HEK293 (cell line): ENCODE measurements around the gene CCNB3.

ENCODE experiments used
- CTCF ChIA-PET: fragments of 350-600 bp; formaldehyde crosslinking; extraction: SDS; loops from one replicate; lab custom pipeline; 2021; ENCODE audit warnings: antibody characterized with exemption; lab: Yijun Ruan, JAX
- POLR2A ChIA-PET: fragments of 300-600 bp; formaldehyde crosslinking; extraction: SDS; loops from one replicate; lab custom pipeline; 2020; ENCODE audit warnings: antibody characterized with exemption, inconsistent platforms; lab: Yijun Ruan, JAX
- H3K27ac ChIP-seq: fragments of 200-500 bp; sonication (Bioruptor generic); 2 replicates; pipeline ENCODE4 v1.5.1; 2014; ENCODE audit warnings: low read depth, low read length, control low read depth, inconsistent platforms; ENCODE audit errors: extremely low read depth
- H3K36me3 ChIP-seq, 2 experiments: fragments of 200-500 bp in 1 of 2; sonication (Bioruptor generic) in 1 of 2; 1 replicate in 1 of 2; 2 replicates in 1 of 2; pipeline ENCODE4 v1.5.1; 2014 to 2017; ENCODE audit warnings: inconsistent platforms in 2 of 2, low read length in 2 of 2; ENCODE audit not compliant: control insufficient read depth in 2 of 2, insufficient read depth in 1 of 2
- H3K4me1 ChIP-seq: fragments of 200-500 bp; sonication (Bioruptor generic); 2 replicates; pipeline ENCODE4 v1.5.1; 2014; ENCODE audit warnings: mild to moderate bottlenecking, low read length, inconsistent platforms; ENCODE audit not compliant: control insufficient read depth, insufficient read depth
- H3K4me3 ChIP-seq: 2 replicates; pipeline ENCODE4 v1.5.1; 2011; ENCODE audit warnings: low read depth, mild to moderate bottlenecking, control low read depth, low read length, moderate library complexity
- H3K9me3 ChIP-seq: fragments of 200-500 bp; sonication (Bioruptor generic); 2 replicates; pipeline ENCODE4 v1.5.1; 2014; ENCODE audit warnings: low read depth, low read length, inconsistent platforms; ENCODE audit not compliant: control insufficient read depth, insufficient read depth
- FEZF1 ChIP-seq: fragments of 450-650 bp; formaldehyde crosslinking; IDR thresholded peaks from 2 replicates; pipeline ENCODE4 v1.5.1; 2016; ENCODE audit warnings: missing biosample characterization, missing genetic modification characterization
- GFI1B ChIP-seq: fragments of 450-650 bp; formaldehyde crosslinking; IDR thresholded peaks from 2 replicates; pipeline ENCODE4 v1.5.1; 2016; ENCODE audit warnings: missing biosample characterization, missing genetic modification characterization
- GLIS2 ChIP-seq: fragments of 450-650 bp; formaldehyde crosslinking; IDR thresholded peaks from 2 replicates; pipeline ENCODE4 v1.5.1; 2016; ENCODE audit warnings: missing biosample characterization, missing genetic modification characterization
- KLF16 ChIP-seq: fragments of 450-650 bp; formaldehyde crosslinking; IDR thresholded peaks from 2 replicates; pipeline ENCODE4 v1.5.1; 2017; ENCODE audit warnings: missing biosample characterization, missing genetic modification characterization
- PRDM10 ChIP-seq: fragments of 450-650 bp; formaldehyde crosslinking; IDR thresholded peaks from 2 replicates; pipeline ENCODE4 v1.5.1; 2016; ENCODE audit warnings: missing biosample characterization, missing genetic modification characterization
- REST ChIP-seq: fragments of 450-650 bp; formaldehyde crosslinking; IDR thresholded peaks from 2 replicates; pipeline ENCODE4 v1.5.1; 2016; ENCODE audit warnings: missing biosample characterization, missing genetic modification characterization
- ZFP37 ChIP-seq: fragments of 450-650 bp; formaldehyde crosslinking; IDR thresholded peaks from 2 replicates; pipeline ENCODE4 v1.5.1; 2016; ENCODE audit warnings: missing biosample characterization, missing genetic modification characterization
- ZNF211 ChIP-seq: fragments of 450-650 bp; formaldehyde crosslinking; IDR thresholded peaks from 2 replicates; pipeline ENCODE4 v1.5.1; 2016; ENCODE audit warnings: low read depth, missing biosample characterization, missing genetic modification characterization
- ZNF529 ChIP-seq: fragments of 450-650 bp; formaldehyde crosslinking; IDR thresholded peaks from 2 replicates; pipeline ENCODE4 v1.5.1; 2017; ENCODE audit warnings: missing genetic modification characterization, missing biosample characterization; ENCODE audit not compliant: insufficient replicate concordance
- ZNF701 ChIP-seq: fragments of 450-650 bp; formaldehyde crosslinking; IDR thresholded peaks from 2 replicates; pipeline ENCODE4 v1.5.1; 2016; ENCODE audit warnings: missing biosample characterization, missing genetic modification characterization
- ZNF792 ChIP-seq: fragments of 450-650 bp; formaldehyde crosslinking; IDR thresholded peaks from 2 replicates; pipeline ENCODE4 v1.5.1; 2016; ENCODE audit warnings: missing biosample characterization, missing genetic modification characterization
- TF ChIP-seq, protein P1 (sequence below): fragments of 450-650 bp; formaldehyde crosslinking; conservative IDR thresholded peaks from 2 replicates; pipeline ENCODE4 v1.5.1; 2016; ENCODE audit warnings: low read depth, missing biosample characterization, missing genetic modification characterization
- TF ChIP-seq, protein P2 (sequence below): fragments of 450-650 bp; formaldehyde crosslinking; IDR thresholded peaks from 2 replicates; pipeline ENCODE4 v1.5.1; 2016; ENCODE audit warnings: missing biosample characterization, missing genetic modification characterization
- TF ChIP-seq, protein P3 (sequence below): fragments of 450-650 bp; formaldehyde crosslinking; IDR thresholded peaks from 2 replicates; pipeline ENCODE4 v1.5.1; 2017; ENCODE audit warnings: missing biosample characterization, missing genetic modification characterization
- TF ChIP-seq, protein P4 (sequence below): sonication (generic); formaldehyde crosslinking; IDR thresholded peaks from 2 replicates; pipeline ENCODE4 v1.8.1; 2022; ENCODE audit warnings: mild to moderate bottlenecking, moderate library complexity, missing genetic modification reagents

The CCNB3 gene

DNA sequence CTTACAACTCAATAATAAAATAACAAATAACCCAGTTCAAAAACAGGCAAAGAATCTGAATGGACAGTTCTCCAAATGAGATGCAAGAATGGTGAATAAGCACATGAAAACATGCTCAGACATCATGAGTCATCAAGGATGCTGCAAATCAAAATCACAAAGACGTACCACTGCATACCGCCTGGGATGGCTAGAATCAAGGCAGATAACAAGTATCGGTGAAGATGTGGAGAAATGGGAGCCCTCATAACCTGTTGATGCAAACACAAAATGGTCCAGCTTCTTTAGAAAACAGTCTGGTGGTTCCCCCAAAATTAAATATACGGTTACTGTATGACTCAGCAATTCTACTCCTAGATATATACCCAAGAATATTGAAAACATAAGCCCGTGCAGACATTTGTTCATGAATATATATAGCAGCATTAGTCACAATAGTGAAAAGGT, 36.3 kb upstream of the CCNB3 start (continued):
- no peak for TF ChIP-seq REST (tag by site-specific recombination)

- Histone ChIP-seq H3K9me3 (no peaks in the 10 kb centered on the region), H3K4me3 (no peak overlapping the region), H3K4me1 (no peaks in the 10 kb centered on the region), H3K36me3 (no peaks in the 10 kb centered on the region), H3K27ac (no peak overlapping the region)
- POLR2A ChIA-PET, result no interaction called here
- TF ChIP-seq FEZF1 (tag by site-specific recombination) (no peak), ZFP37 (tag by site-specific recombination) (no peak), ZNF529 (tag by site-specific recombination) (no peak), ZNF211 (tag by site-specific recombination) (no peak), ZNF701 (tag by site-specific recombination) (no peak), KLF16 (tag by site-specific recombination) (no peak), ZNF792 (no peak)
- TF ChIP-seq, protein P1, sequence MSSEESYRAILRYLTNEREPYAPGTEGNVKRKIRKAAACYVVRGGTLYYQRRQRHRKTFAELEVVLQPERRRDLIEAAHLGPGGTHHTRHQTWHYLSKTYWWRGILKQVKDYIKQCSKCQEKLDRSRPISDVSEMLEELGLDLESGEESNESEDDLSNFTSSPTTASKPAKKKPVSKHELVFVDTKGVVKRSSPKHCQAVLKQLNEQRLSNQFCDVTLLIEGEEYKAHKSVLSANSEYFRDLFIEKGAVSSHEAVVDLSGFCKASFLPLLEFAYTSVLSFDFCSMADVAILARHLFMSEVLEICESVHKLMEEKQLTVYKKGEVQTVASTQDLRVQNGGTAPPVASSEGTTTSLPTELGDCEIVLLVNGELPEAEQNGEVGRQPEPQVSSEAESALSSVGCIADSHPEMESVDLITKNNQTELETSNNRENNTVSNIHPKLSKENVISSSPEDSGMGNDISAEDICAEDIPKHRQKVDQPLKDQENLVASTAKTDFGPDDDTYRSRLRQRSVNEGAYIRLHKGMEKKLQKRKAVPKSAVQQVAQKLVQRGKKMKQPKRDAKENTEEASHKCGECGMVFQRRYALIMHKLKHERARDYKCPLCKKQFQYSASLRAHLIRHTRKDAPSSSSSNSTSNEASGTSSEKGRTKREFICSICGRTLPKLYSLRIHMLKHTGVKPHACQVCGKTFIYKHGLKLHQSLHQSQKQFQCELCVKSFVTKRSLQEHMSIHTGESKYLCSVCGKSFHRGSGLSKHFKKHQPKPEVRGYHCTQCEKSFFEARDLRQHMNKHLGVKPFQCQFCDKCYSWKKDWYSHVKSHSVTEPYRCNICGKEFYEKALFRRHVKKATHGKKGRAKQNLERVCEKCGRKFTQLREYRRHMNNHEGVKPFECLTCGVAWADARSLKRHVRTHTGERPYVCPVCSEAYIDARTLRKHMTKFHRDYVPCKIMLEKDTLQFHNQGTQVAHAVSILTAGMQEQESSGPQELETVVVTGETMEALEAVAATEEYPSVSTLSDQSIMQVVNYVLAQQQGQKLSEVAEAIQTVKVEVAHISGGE (tag by site-specific recombination), result no peak
- CTCF ChIA-PET, result no interaction called here
These were observed 34.8 kb upstream of the CCNB3 start for GRCh38 chrX:50169717-50170116.

GRCh38 chrX:50180073-50180940, 24.3 kb upstream of the CCNB3 start:
- no peaks in the 10 kb centered on the region for H3K9me3 ChIP-seq
- TF ChIP-seq FEZF1 (tag by site-specific recombination) (no peak), GFI1B (no peak), PRDM10 (tag by site-specific recombination) (0 out of 2 replicates have a peak, but pooled peaks have one; percentile 24), GLIS2 (tag by site-specific recombination) (no peak)
- TF ChIP-seq, protein P2, sequence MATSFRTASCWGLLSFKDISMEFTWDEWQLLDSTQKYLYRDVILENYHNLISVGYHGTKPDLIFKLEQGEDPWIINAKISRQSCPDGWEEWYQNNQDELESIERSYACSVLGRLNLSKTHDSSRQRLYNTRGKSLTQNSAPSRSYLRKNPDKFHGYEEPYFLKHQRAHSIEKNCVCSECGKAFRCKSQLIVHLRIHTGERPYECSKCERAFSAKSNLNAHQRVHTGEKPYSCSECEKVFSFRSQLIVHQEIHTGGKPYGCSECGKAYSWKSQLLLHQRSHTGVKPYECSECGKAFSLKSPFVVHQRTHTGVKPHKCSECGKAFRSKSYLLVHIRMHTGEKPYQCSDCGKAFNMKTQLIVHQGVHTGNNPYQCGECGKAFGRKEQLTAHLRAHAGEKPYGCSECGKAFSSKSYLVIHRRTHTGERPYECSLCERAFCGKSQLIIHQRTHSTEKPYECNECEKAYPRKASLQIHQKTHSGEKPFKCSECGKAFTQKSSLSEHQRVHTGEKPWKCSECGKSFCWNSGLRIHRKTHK (tag by site-specific recombination), result no peak
- TF ChIP-seq, protein P3, sequence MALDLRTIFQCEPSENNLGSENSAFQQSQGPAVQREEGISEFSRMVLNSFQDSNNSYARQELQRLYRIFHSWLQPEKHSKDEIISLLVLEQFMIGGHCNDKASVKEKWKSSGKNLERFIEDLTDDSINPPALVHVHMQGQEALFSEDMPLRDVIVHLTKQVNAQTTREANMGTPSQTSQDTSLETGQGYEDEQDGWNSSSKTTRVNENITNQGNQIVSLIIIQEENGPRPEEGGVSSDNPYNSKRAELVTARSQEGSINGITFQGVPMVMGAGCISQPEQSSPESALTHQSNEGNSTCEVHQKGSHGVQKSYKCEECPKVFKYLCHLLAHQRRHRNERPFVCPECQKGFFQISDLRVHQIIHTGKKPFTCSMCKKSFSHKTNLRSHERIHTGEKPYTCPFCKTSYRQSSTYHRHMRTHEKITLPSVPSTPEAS, result no peak
- TF ChIP-seq, protein P4, sequence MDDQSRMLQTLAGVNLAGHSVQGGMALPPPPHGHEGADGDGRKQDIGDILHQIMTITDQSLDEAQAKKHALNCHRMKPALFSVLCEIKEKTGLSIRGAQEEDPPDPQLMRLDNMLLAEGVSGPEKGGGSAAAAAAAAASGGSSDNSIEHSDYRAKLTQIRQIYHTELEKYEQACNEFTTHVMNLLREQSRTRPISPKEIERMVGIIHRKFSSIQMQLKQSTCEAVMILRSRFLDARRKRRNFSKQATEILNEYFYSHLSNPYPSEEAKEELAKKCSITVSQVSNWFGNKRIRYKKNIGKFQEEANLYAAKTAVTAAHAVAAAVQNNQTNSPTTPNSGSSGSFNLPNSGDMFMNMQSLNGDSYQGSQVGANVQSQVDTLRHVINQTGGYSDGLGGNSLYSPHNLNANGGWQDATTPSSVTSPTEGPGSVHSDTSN (CRISPR knock-in tag), result no peak
- H3K4me3 ChIP-seq, result no peak overlapping the region
- no peaks in the 10 kb centered on the region for H3K4me1 ChIP-seq
- ChIA-PET CTCF (interaction anchor here (0.6 kb wide), 1 partner anchor 895 kb away, joined by 4 read pairs; no protein-coding TSS in a partner anchor), POLR2A (no interaction called here)
- H3K36me3 ChIP-seq, result no peaks in the 10 kb centered on the region
- H3K27ac ChIP-seq, result no peak overlapping the region
